GM12878 (cell line): ENCODE data around the gene POLR1G. TPM values are rescaled to one million over a fixed set of nuclear protein-coding genes. Genes with fewer than 3 reads are reported as not detected.

Source experiments
- ATAC-seq: fragments of 200-7000 bp; cut with Tn5 transposase; 3 replicates; pipeline ENCODE4 v1.9.1; 2020; ENCODE audit warnings: mild to moderate bottlenecking, moderate library complexity
- BruUV-seq: library from RNA; stranded (reverse); fragments of 400-500 nt; replicated peaks from 2 replicates; lab custom pipeline; 2021; lab: Mats Ljungman, UMichigan
- CTCF ChIA-PET: fragments of 300-600 bp; sonication (Branson Sonifier 250); formaldehyde crosslinking; extraction: SDS; loops from one replicate; lab custom pipeline; 2021; ENCODE audit warnings: inconsistent platforms; lab: Yijun Ruan, JAX
- POLR2A ChIA-PET: fragments of 350-600 bp; formaldehyde crosslinking; extraction: SDS; loops from one replicate; lab custom pipeline; 2021; ENCODE audit warnings: inconsistent platforms; lab: Charles Lee
- RAD21 ChIA-PET: fragments of 300-600 bp; sonication (Branson Sonifier 250); formaldehyde crosslinking; loops from one replicate; lab custom pipeline; 2023; ENCODE audit warnings: antibody characterized with exemption; ENCODE audit not compliant: unreplicated experiment; lab: Charles Lee
- SMC1A ChIA-PET: fragments of 300-600 bp; sonication (Branson Sonifier 250); formaldehyde crosslinking; loops from one replicate; lab custom pipeline; 2023; ENCODE audit not compliant: unreplicated experiment, uncharacterized antibody; lab: Charles Lee
- DNase-seq: peaks from one replicate; pipeline ENCODE4 v3.0.0-alpha.2; 2011; ENCODE audit warnings: low read depth, low spot score
- FAIRE-seq: peaks from 3 replicates; lab custom pipeline; 2011; peaks lifted over from hg19 to GRCh38; lab: Jason Lieb, UNC
- H2AFZ ChIP-seq: 2 replicates; pipeline ENCODE4 v1.6.0; 2011; ENCODE audit warnings: low read depth, low read length, control low read depth; ENCODE audit not compliant: control insufficient read depth
- H3K27ac ChIP-seq: 2 replicates; pipeline ENCODE4 v1.5.1; 2011; ENCODE audit warnings: control low read depth; ENCODE audit not compliant: control insufficient read depth, insufficient read depth
- H3K27me3 ChIP-seq, 2 experiments: replicated peaks in 1 of 2; 2 replicates each; pipeline versions ENCODE4 v1.6.0 to v1.6.1; 2011; ENCODE audit warnings: low read length in 1 of 2; ENCODE audit not compliant: control insufficient read depth in 2 of 2, insufficient read depth in 2 of 2
- H3K36me3 ChIP-seq, 2 experiments: 2 replicates each; pipeline ENCODE4 v1.5.1; 2011; ENCODE audit warnings: low read length in 1 of 2; ENCODE audit not compliant: control insufficient read depth in 2 of 2, insufficient read depth in 2 of 2
- H3K4me1 ChIP-seq: 2 replicates; pipeline ENCODE4 v1.6.1; 2011; ENCODE audit warnings: mild to moderate bottlenecking, low read length, moderate library complexity, mixed read lengths; ENCODE audit not compliant: control insufficient read depth, insufficient read depth
- H3K4me2 ChIP-seq: 2 replicates; pipeline ENCODE4 v1.6.0; 2011; ENCODE audit warnings: control low read depth; ENCODE audit not compliant: control insufficient read depth, insufficient read depth
- H3K4me3 ChIP-seq: fragments of 200-600 bp; sonication (generic); 2 replicates; pipeline ENCODE4 v1.5.1; 2016
- H3K79me2 ChIP-seq: 2 replicates; pipeline ENCODE4 v1.6.0; 2011; ENCODE audit warnings: low read length; ENCODE audit not compliant: control insufficient read depth, insufficient read depth
- H3K9ac ChIP-seq: 2 replicates; pipeline ENCODE4 v1.8.0; 2011; ENCODE audit warnings: low read length, control low read depth, mixed read lengths; ENCODE audit not compliant: control insufficient read depth, insufficient read depth
- H3K9me3 ChIP-seq: replicated peaks from 3 replicates; pipeline ENCODE4 v1.5.1; 2011; ENCODE audit warnings: mild to moderate bottlenecking, low read length; ENCODE audit not compliant: control insufficient read depth, insufficient read depth
- H4K20me1 ChIP-seq: 2 replicates; pipeline ENCODE4 v1.6.0; 2011; ENCODE audit not compliant: control insufficient read depth, insufficient read depth
- CREB1 ChIP-seq: IDR thresholded peaks from 2 replicates; pipeline ENCODE4 v1.6.1; 2012; ENCODE audit warnings: low read depth, mild to moderate bottlenecking, inconsistent platforms
- DPF2 ChIP-seq: fragments of 450-650 bp; IDR thresholded peaks from 2 replicates; pipeline ENCODE4 v1.6.1; 2017; ENCODE audit warnings: mild to moderate bottlenecking
- E4F1 ChIP-seq: fragments of 450-650 bp; IDR thresholded peaks from 2 replicates; pipeline ENCODE4 v1.6.1; 2018; ENCODE audit warnings: borderline replicate concordance, mild to moderate bottlenecking; ENCODE audit not compliant: partially characterized antibody
- IKZF1 ChIP-seq: fragments of 450-650 bp; conservative IDR thresholded peaks from 2 replicates; pipeline ENCODE4 v1.6.1; 2017; ENCODE audit warnings: antibody characterized with exemption, mild to moderate bottlenecking
- IKZF2 ChIP-seq, 2 experiments: fragments of 450-650 bp; IDR thresholded peaks; 2 replicates each; pipeline ENCODE4 v1.6.1; 2017; ENCODE audit warnings: mild to moderate bottlenecking in 2 of 2, moderate library complexity in 2 of 2
- NBN ChIP-seq: fragments of 450-650 bp; IDR thresholded peaks from 2 replicates; pipeline ENCODE4 v1.6.1; 2016
- POLR2A ChIP-seq: IDR thresholded peaks from 2 replicates; pipeline ENCODE4 v1.6.1; 2011; ENCODE audit warnings: low read depth, mild to moderate bottlenecking, low read length
- RAD21 ChIP-seq: IDR thresholded peaks from 2 replicates; pipeline ENCODE4 v1.6.1; 2011; ENCODE audit warnings: mild to moderate bottlenecking, low read depth, low read length, moderate library complexity; ENCODE audit not compliant: insufficient read depth
- RCOR1 ChIP-seq: conservative IDR thresholded peaks from 2 replicates; pipeline ENCODE4 v1.6.1; 2012; ENCODE audit warnings: low read depth, low read length, improper control_type of control experiment
- RUNX3 ChIP-seq: IDR thresholded peaks from 2 replicates; pipeline ENCODE4 v1.6.1; 2012; ENCODE audit warnings: low read length, inconsistent platforms
- TCF12 ChIP-seq: IDR thresholded peaks from 2 replicates; pipeline ENCODE4 v1.6.1; 2011; ENCODE audit warnings: low read depth, mild to moderate bottlenecking, low read length
- TCF3 ChIP-seq: IDR thresholded peaks from 2 replicates; pipeline ENCODE4 v1.6.1; 2012; ENCODE audit warnings: low read depth, mild to moderate bottlenecking, low read length, borderline replicate concordance; ENCODE audit not compliant: insufficient read depth
- ZBED1 ChIP-seq: IDR thresholded peaks from 2 replicates; pipeline ENCODE4 v1.6.1; 2016; ENCODE audit warnings: borderline replicate concordance
- ZNF24 ChIP-seq: fragments of 450-650 bp; IDR thresholded peaks from 2 replicates; pipeline ENCODE4 v1.6.1; 2017; ENCODE audit warnings: antibody characterized with exemption, mild to moderate bottlenecking
- WGBS: methylation state at CpG from one replicate; pipeline ENCODE4 v1.1.6; 2016; ENCODE audit warnings: low lambda C conversion rate; ENCODE audit not compliant: insufficient replicate concordance, insufficient coverage; ENCODE audit errors: missing lambda C conversion rate; 5-methylcytosine and 5-hydroxymethylcytosine counted together
- in situ Hi-C: fragments of 300-500 bp; cut with MboI; formaldehyde crosslinking; loops from 9 replicates; pipeline ENCODE4 v1.14.3; 2018; ENCODE audit warnings: mixed read lengths
- intact Hi-C: fragments of 100-400 bp; cut with micrococcal nuclease; formaldehyde crosslinking; loops from one replicate; pipeline ENCODE4 v1.14.2; 2022; ENCODE audit not compliant: unreplicated experiment
- polyA plus RNA-seq, 11 experiments: library from polyadenylated mRNA; depleted of rRNA in 4 of 11; unstranded in 6 of 11; stranded (reverse) in 5 of 11; fragments of >200 nt; fragmentation: Nextera tagmentation in 4 of 11; fragmentation: Illumina TruSeq in 1 of 11; extraction: Ambion mirVana in 4 of 11; extraction: Trizol in 1 of 11; gene quantifications; 1 replicate in 1 of 11; 2 replicates in 10 of 11; pipeline versions ENCODE4 v1.2.1 to v1.2.3, GENCODE V29; 2011 to 2016; ENCODE audit warnings: inconsistent platforms in 2 of 11, missing spikeins in 2 of 11, low read depth in 1 of 11
- total RNA-seq, 4 experiments: library from RNA; depleted of rRNA in 3 of 4; stranded (reverse); fragments of >200 nt in 3 of 4; fragmentation: Illumina TruSeq in 1 of 4; extraction: Trizol in 1 of 4; gene quantifications; 2 replicates each; pipeline versions ENCODE4 v1.2.1 to v1.2.3, GENCODE V29; 2013 to 2021
- TF ChIP-seq, protein P1 (sequence below): fragments of 150-350 bp; IDR thresholded peaks from 2 replicates; pipeline ENCODE4 v1.6.1; 2014; ENCODE audit warnings: mild to moderate bottlenecking, low read depth, low read length
- TF ChIP-seq, protein P2 (sequence below): fragments of 450-650 bp; conservative IDR thresholded peaks from 2 replicates; pipeline ENCODE4 v1.6.1; 2017; ENCODE audit warnings: mild to moderate bottlenecking, moderate library complexity

Gene POLR1G
- total and polyA plus RNA-seq, 10 of the 15 experiments (the other 5 are each of a cell fraction or from before 2014, with no cell fraction given) = 2.0 to 30.9 (median 20.5) TPM

DNA sequence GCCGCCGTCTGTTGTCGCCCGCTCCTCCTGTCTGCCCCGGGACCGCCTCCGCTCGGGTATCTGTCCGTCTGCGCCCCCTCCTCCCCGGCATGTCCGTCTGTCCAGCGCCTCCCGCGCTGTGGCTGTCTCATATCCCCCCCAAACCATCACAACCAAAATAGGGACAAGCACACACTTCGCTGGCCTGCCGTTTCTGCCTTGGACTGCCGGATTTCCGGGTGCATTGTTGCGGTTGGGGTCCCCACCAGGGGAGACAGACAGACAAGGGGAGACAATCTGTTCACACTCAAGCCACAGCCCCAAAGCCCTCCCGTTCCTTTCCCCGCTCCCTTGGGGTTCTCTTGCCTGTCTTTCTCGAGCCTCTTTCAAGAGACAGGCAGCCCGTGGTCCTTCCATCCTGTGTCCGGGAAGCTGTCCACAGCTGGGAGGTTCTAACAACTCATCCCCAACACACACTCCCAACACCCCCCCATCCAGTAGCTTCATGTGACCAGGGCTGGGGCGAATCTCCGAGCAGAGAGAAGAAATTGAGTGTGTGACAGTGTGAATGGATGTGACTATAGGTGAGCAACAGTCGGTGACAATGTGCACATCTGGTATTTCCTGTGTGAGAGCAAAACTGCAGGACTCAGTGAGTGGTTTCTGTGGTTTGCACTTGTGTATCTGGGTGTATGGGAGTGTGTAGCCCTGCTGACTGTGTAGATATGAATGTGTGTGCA, 44.8 kb downstream of the POLR1G start (continued):
- TF ChIP-seq RUNX3 (peak; percentile 87), TCF3 (0 out of 2 replicates have a peak, but pooled peaks have one; percentile 63), IKZF1 (peak; percentile 7; the same call in 1 of the 2 replicates), POLR2A (0 out of 2 replicates have a peak, but pooled peaks have one; percentile 12), IKZF2 (IDR thresholded peaks at IDR 0.05) (peak in 1 of 2 experiments; percentile 30; a peak in 3 of 4 replicates)

DNA sequence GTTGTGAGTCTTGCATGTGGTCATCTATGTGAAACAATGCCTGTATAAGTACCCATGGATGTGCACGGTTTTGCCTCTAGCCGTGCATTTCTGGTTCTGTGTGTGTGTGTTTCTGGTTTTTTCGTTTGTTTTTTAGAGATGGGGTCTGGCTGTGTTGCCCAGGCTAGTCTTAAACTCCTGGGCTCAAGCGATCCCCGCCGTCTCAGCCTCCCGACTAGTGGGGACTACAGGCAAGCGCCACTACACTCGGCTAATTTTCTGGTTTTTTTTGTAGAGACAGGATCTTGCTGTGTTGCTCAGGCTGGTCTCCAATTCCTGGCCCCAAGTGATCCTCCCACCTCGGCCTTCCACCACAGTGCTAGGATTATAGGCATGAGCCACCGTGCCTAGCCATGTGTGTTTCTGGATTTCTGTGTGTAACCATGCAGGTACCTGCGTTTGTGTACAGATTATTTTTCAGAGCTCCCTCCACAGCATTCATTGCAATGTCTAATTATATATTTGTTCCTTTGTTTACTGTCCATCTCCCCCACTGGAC, 45.5 kb downstream of the POLR1G start:
- WGBS = 48% methylated on average over 12 of the region's 12 CpGs
- Histone ChIP-seq H3K4me1 (peaks cover 42% of the 10 kb centered on the region), H3K27me3 (no peaks in the 10 kb centered on the region), H3K79me2 (peaks cover 3% of the 10 kb centered on the region; the same call in 1 of the 2 replicates), H4K20me1 (no peaks in the 10 kb centered on the region), H3K36me3 (no peaks in the 10 kb centered on the region), H3K9ac (no peak overlapping the region), H2AFZ (no peak overlapping the region; the same call in 1 of the 2 replicates), H3K4me2 (peak overlapping the region; percentile 70), H3K27ac (no peak overlapping the region), H3K4me3 (no peak overlapping the region), H3K9me3 (no peaks in the 10 kb centered on the region)
- CTCF ChIA-PET = interaction anchor here (0.9 to 3.2 kb wide), 4 partner anchors 9 to 27 kb away, joined by 3 to 13 read pairs (median 10); partner anchors contain the start of gene FOSB
- no peak for FAIRE-seq
- in situ Hi-C loops (loop anchor here (25.0 kb wide), 1 partner anchor 1690 kb away; the partner anchor contains the start of gene SMG9), intact Hi-C loops (loop anchor here (2.0 kb wide), 1 partner anchor 17 kb away; no protein-coding TSS in a partner anchor)
- TF ChIP-seq TCF12 (no peak), E4F1 (no peak), RCOR1 (no peak), DPF2 (no peak), RAD21 (no peak), ZBED1 (no peak), CREB1 (no peak), ZNF24 (no peak), NBN (no peak)
- TF ChIP-seq, protein P1, sequence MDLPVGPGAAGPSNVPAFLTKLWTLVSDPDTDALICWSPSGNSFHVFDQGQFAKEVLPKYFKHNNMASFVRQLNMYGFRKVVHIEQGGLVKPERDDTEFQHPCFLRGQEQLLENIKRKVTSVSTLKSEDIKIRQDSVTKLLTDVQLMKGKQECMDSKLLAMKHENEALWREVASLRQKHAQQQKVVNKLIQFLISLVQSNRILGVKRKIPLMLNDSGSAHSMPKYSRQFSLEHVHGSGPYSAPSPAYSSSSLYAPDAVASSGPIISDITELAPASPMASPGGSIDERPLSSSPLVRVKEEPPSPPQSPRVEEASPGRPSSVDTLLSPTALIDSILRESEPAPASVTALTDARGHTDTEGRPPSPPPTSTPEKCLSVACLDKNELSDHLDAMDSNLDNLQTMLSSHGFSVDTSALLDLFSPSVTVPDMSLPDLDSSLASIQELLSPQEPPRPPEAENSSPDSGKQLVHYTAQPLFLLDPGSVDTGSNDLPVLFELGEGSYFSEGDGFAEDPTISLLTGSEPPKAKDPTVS = no peak
- TF ChIP-seq, protein P2, sequence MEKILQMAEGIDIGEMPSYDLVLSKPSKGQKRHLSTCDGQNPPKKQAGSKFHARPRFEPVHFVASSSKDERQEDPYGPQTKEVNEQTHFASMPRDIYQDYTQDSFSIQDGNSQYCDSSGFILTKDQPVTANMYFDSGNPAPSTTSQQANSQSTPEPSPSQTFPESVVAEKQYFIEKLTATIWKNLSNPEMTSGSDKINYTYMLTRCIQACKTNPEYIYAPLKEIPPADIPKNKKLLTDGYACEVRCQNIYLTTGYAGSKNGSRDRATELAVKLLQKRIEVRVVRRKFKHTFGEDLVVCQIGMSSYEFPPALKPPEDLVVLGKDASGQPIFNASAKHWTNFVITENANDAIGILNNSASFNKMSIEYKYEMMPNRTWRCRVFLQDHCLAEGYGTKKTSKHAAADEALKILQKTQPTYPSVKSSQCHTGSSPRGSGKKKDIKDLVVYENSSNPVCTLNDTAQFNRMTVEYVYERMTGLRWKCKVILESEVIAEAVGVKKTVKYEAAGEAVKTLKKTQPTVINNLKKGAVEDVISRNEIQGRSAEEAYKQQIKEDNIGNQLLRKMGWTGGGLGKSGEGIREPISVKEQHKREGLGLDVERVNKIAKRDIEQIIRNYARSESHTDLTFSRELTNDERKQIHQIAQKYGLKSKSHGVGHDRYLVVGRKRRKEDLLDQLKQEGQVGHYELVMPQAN = no peak
- no peak for DNase-seq
- POLR2A ChIA-PET = interaction anchor here (0.9 to 1.5 kb wide), 3 partner anchors 13 to 27 kb away, joined by 3 read pairs; no protein-coding TSS in a partner anchor
- ATAC-seq = no peak
- SMC1A ChIA-PET = interaction anchor here (1.4 kb wide), 1 partner anchor 27 kb away, joined by 4 read pairs; no protein-coding TSS in a partner anchor
- BruUV-seq = no TSS peak
- RAD21 ChIA-PET = interaction anchor here (1.4 kb wide), 1 partner anchor 27 kb away, joined by 4 read pairs; no protein-coding TSS in a partner anchor
